Amniotic stem cell (primary cell): Measurements from ENCODE around the gene FOXO6.

Experiments used
- DNase-seq: peaks from one replicate; lab custom pipeline; 2025; lab: John Stamatoyannopoulos, UW

FOXO6 gene

GRCh38 chr1:41366455-41367287 lies 5.4 kb downstream of the FOXO6 start:
- no peak for DNase-seq

GRCh38 chr1:41367288-41367642 lies 6.0 kb downstream of the FOXO6 start:
- DNase-seq: no peak

GRCh38 chr1:41368366-41368765 lies 7.1 kb downstream of the FOXO6 start:
- no peak for DNase-seq

GRCh38 chr1:41368801-41369200 lies 7.6 kb downstream of the FOXO6 start:
- DNase-seq: no peak

- DNase-seq: no peak
These were observed 8.3 kb downstream of the FOXO6 start for GRCh38 chr1:41369531-41369930.

- no peak for DNase-seq
These were observed 9.0 kb downstream of the FOXO6 start for GRCh38 chr1:41370225-41370624.

GRCh38 chr1:41370756-41371420 lies 9.7 kb downstream of the FOXO6 start:
- no peak for DNase-seq

- no peak for DNase-seq
These were observed 10.7 kb downstream of the FOXO6 start for GRCh38 chr1:41371630-41372599.

- DNase-seq: no peak
These were observed 11.4 kb downstream of the FOXO6 start for GRCh38 chr1:41372600-41372993.

- no peak for DNase-seq
These were observed 12.1 kb downstream of the FOXO6 start for GRCh38 chr1:41373373-41373772.

GRCh38 chr1:41374711-41375110 lies 13.5 kb downstream of the FOXO6 start:
- no peak for DNase-seq

- DNase-seq: no peak
These were observed 16.2 kb downstream of the FOXO6 start for GRCh38 chr1:41377397-41377796.

GRCh38 chr1:41378222-41378621 lies 17.0 kb downstream of the FOXO6 start:
- no peak for DNase-seq

- no peak for DNase-seq
These were observed 17.9 kb downstream of the FOXO6 start for GRCh38 chr1:41378999-41379737.

GRCh38 chr1:41379738-41380130 lies 18.5 kb downstream of the FOXO6 start:
- DNase-seq: no peak

- no peak for DNase-seq
These were observed 19.0 kb downstream of the FOXO6 start for GRCh38 chr1:41380195-41380594.

- no peak for DNase-seq
These were observed 19.9 kb downstream of the FOXO6 start for GRCh38 chr1:41380979-41381691.

GRCh38 chr1:41381692-41382479 lies 20.7 kb downstream of the FOXO6 start:
- no peak for DNase-seq

- DNase-seq: no peak
These were observed 21.4 kb downstream of the FOXO6 start for GRCh38 chr1:41382480-41383090.
